ENCODE data around the gene PDE8A. TPM values are rescaled to one million over a fixed set of nuclear protein-coding genes. Genes with fewer than 3 reads are reported as not detected.
"Not testable (repeated sequence)": the region's sequence is repeated elsewhere in the genome, so short reads cannot be mapped to it uniquely, and the experiment has no call there.

PDE8A gene
- total RNA-seq, 1 donor = 30.4 TPM

DNA sequence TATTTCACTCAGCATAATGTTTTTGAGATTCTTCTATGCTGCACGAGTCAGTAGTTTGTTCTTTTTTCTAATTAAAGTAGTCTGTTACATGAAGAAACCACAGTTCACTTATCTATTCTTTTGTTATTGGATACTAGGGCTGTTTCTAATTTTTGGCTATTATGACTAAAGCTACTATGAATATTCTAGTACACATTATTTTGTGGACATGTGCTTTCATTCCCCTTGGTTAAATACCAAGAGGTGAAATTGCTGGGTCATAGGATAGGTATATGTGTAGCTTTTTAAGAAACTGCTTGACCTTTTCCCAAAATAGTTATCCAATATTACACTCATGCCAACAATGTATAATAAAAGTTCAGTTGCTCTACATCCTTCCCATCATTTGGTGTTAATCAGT, 8.9 kb downstream of the PDE8A start:
- no peaks in the 10 kb centered on the region for H3K9me3 ChIP-seq (ENCODE audit: low read depth, low read length)
- peaks cover 85% of the 10 kb centered on the region for H3K79me2 ChIP-seq (ENCODE audit: insufficient read depth, low read length)
- no peaks in the 10 kb centered on the region for H3K27me3 ChIP-seq (ENCODE audit: insufficient read depth, low read length)
- H3K4me2 ChIP-seq (ENCODE audit: insufficient read depth, low read length) = no peak overlapping the region
- H3K27ac ChIP-seq (ENCODE audit: low read depth, low read length) = no peak overlapping the region
- H2AFZ ChIP-seq (ENCODE audit: low read length) = no peak overlapping the region
- peaks cover 30% of the 10 kb centered on the region for H4K20me1 ChIP-seq (ENCODE audit: insufficient read depth, low read length)
- DNase-seq (ENCODE audit: insufficient read length, low spot score, missing footprints) = no peak
- peaks cover 10% of the 10 kb centered on the region for H3K4me1 ChIP-seq (ENCODE audit: insufficient read depth, low read length)
- H3K36me3 ChIP-seq (ENCODE audit: insufficient read depth, low read length) = no peaks in the 10 kb centered on the region
- TF ChIP-seq, protein P1, sequence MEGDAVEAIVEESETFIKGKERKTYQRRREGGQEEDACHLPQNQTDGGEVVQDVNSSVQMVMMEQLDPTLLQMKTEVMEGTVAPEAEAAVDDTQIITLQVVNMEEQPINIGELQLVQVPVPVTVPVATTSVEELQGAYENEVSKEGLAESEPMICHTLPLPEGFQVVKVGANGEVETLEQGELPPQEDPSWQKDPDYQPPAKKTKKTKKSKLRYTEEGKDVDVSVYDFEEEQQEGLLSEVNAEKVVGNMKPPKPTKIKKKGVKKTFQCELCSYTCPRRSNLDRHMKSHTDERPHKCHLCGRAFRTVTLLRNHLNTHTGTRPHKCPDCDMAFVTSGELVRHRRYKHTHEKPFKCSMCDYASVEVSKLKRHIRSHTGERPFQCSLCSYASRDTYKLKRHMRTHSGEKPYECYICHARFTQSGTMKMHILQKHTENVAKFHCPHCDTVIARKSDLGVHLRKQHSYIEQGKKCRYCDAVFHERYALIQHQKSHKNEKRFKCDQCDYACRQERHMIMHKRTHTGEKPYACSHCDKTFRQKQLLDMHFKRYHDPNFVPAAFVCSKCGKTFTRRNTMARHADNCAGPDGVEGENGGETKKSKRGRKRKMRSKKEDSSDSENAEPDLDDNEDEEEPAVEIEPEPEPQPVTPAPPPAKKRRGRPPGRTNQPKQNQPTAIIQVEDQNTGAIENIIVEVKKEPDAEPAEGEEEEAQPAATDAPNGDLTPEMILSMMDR (IDR thresholded peaks at IDR 0.05; ENCODE audit: extremely low read depth, low read depth, low read length) = no peak
- H3K4me3 ChIP-seq (ENCODE audit: insufficient read depth, low read length) = no peak overlapping the region

DNA sequence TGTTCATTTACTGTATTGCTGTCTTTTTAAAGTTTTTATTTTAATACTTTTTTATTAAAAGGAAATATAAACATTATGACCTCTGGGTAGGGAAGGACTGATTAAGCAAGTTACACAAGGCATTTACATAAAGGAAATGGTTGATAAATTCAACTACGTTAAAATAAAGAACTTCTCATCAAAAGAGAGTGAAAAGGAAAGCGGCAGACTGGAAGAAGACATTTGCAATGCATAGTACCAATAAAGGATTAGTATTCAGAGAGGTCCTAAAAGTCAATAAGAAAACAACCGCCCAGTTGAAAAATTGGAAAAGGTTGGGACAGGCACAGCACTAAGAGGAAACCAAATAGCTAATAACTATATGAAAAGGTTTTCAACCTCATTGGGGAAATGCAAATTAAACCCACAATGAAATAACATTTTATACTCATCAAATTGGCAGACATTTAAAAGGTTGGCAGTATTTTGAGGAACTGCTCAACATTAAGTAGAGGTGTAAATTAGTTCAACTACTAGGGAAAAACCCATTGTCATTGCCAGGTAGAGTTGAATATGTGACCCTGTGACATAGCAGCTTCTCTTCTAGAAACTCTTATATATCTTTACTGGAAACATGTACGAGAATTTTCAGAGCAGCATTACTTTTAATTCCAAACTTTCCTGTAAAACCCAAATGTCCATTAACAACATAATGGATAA, 9.5 kb downstream of the PDE8A start:
- Histone ChIP-seq H3K27ac (ENCODE audit: low read depth, low read length) (no peak overlapping the region), H3K4me2 (ENCODE audit: insufficient read depth, low read length) (no peak overlapping the region), H4K20me1 (ENCODE audit: insufficient read depth, low read length) (peaks cover 24% of the 10 kb centered on the region), H3K4me3 (ENCODE audit: insufficient read depth, low read length) (no peak overlapping the region), H3K4me1 (ENCODE audit: insufficient read depth, low read length) (peaks cover 10% of the 10 kb centered on the region), H2AFZ (ENCODE audit: low read length) (no peak overlapping the region), H3K79me2 (ENCODE audit: insufficient read depth, low read length) (peaks cover 82% of the 10 kb centered on the region), H3K27me3 (ENCODE audit: insufficient read depth, low read length) (no peaks in the 10 kb centered on the region), H3K36me3 (ENCODE audit: insufficient read depth, low read length) (no peaks in the 10 kb centered on the region), H3K9me3 (ENCODE audit: low read depth, low read length) (no peaks in the 10 kb centered on the region)
- DNase-seq (ENCODE audit: insufficient read length, low spot score, missing footprints) = no peak
- TF ChIP-seq, protein P1 (IDR thresholded peaks at IDR 0.05; ENCODE audit: extremely low read depth, low read depth, low read length) = no peak

DNA sequence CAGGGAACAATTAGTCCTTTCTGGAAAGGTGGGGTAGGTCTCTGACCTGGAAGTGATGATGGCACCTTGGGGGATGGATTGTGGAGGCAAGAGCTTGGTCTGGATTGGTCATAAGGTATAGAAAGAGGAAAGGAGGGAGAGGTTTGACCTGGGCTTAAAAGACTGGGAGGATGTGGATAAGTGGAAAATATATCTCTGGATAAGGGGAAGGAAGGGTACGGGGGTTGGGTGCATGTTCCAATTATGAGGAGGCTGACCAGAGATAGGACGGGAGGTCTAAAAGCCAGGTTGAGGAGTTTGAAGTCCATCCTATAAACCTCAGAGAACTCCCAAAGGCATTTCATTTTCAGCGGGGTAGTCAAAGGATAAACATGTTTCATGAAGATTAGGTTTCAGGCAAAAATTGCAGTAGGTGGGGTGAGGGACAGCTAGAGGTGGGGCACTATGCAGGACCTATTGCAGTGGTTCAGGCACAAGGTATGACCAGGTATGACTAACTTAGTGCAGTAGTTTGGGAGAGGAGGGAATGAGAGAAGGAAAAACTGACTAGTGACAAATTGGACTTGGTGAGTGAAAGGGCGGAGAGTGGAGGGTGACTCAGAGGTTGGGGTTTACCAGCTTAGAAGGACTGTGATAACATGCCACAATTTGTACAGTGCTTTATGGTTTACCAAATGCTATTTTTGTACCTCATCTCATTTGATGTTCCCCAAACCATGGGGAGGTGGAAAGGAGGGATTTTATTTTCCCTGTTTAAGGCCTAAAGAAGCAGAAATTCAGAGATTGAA, 10.7 kb downstream of the PDE8A start:
- DNase-seq (ENCODE audit: insufficient read length, low spot score, missing footprints) = peak; percentile 72
- no peaks in the 10 kb centered on the region for H3K36me3 ChIP-seq (ENCODE audit: insufficient read depth, low read length)
- H3K9me3 ChIP-seq (ENCODE audit: low read depth, low read length) = no peaks in the 10 kb centered on the region
- no peak overlapping the region for H2AFZ ChIP-seq (ENCODE audit: low read length)
- H3K4me2 ChIP-seq (ENCODE audit: insufficient read depth, low read length) = peak overlapping the region; percentile 58
- H3K79me2 ChIP-seq (ENCODE audit: insufficient read depth, low read length) = peaks cover 82% of the 10 kb centered on the region
- H3K4me1 ChIP-seq (ENCODE audit: insufficient read depth, low read length) = peaks cover 10% of the 10 kb centered on the region
- H3K27ac ChIP-seq (ENCODE audit: low read depth, low read length) = no peak overlapping the region
- H4K20me1 ChIP-seq (ENCODE audit: insufficient read depth, low read length) = peaks cover 23% of the 10 kb centered on the region
- TF ChIP-seq, protein P1 (IDR thresholded peaks at IDR 0.05; ENCODE audit: extremely low read depth, low read depth, low read length) = no peak
- H3K27me3 ChIP-seq (ENCODE audit: insufficient read depth, low read length) = no peaks in the 10 kb centered on the region
- no peak overlapping the region for H3K4me3 ChIP-seq (ENCODE audit: insufficient read depth, low read length)

DNA sequence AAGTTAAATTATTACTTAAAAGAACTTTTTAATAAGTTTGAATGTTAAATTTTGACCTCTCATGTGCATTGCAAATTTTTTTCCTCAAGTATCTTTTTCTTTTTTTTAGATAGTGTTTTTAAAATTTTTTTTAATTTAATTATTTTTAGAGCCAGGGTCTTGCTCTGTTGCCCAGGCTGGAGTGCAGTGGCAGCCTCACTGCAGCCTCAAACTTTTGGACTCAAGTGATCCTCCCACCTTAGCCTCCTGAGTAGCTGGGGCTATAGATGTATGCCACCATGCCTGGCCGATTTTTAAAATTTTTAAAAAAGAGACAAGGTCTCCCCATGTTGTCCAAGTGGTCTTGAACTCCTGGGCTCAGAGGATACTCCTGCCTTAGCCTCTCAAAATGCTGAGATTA, 14.4 kb downstream of the PDE8A start:
- no peak overlapping the region for H3K27ac ChIP-seq (ENCODE audit: low read depth, low read length)
- TF ChIP-seq, protein P1 (IDR thresholded peaks at IDR 0.05; ENCODE audit: extremely low read depth, low read depth, low read length) = no peak
- H3K4me1 ChIP-seq (ENCODE audit: insufficient read depth, low read length) = peaks cover 17% of the 10 kb centered on the region
- no peak overlapping the region for H3K4me2 ChIP-seq (ENCODE audit: insufficient read depth, low read length)
- H3K9me3 ChIP-seq (ENCODE audit: low read depth, low read length) = no peaks in the 10 kb centered on the region
- no peak for DNase-seq (ENCODE audit: insufficient read length, low spot score, missing footprints)
- peaks cover 21% of the 10 kb centered on the region for H4K20me1 ChIP-seq (ENCODE audit: insufficient read depth, low read length)
- no peaks in the 10 kb centered on the region for H3K36me3 ChIP-seq (ENCODE audit: insufficient read depth, low read length)
- H3K27me3 ChIP-seq (ENCODE audit: insufficient read depth, low read length) = no peaks in the 10 kb centered on the region
- H3K79me2 ChIP-seq (ENCODE audit: insufficient read depth, low read length) = peaks cover 79% of the 10 kb centered on the region
- no peak overlapping the region for H2AFZ ChIP-seq (ENCODE audit: low read length)
- no peak overlapping the region for H3K4me3 ChIP-seq (ENCODE audit: insufficient read depth, low read length)

DNA sequence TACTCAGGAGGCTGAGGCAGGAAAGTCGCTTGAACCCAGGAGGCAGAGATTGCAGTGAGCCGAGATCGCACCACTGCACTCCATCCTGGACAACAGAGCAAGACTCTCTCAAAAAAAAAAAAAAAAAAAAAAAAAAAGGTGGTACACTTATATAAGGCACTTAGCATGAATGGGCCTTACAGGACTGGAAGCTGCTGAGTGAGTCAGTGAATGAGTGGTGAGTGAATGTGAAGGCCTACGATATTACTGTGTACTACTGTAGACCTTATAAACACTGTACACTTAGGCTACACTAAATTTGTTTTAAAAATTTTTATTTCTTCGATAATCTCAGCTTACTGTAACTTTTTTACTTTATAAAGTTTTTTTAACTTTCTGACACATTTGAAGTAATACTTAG, 15.1 kb downstream of the PDE8A start:
- peaks cover 17% of the 10 kb centered on the region for H3K4me1 ChIP-seq (ENCODE audit: insufficient read depth, low read length)
- H3K4me3 ChIP-seq (ENCODE audit: insufficient read depth, low read length); H2AFZ ChIP-seq (ENCODE audit: low read length); H3K36me3 ChIP-seq (ENCODE audit: insufficient read depth, low read length); H3K27ac ChIP-seq (ENCODE audit: low read depth, low read length); H3K9me3 ChIP-seq (ENCODE audit: low read depth, low read length); H3K4me2 ChIP-seq (ENCODE audit: insufficient read depth, low read length); DNase-seq (ENCODE audit: insufficient read length, low spot score, missing footprints); H3K27me3 ChIP-seq (ENCODE audit: insufficient read depth, low read length): not testable (repeated sequence)
- H3K79me2 ChIP-seq (ENCODE audit: insufficient read depth, low read length) = peaks cover 79% of the 10 kb centered on the region
- peaks cover 20% of the 10 kb centered on the region for H4K20me1 ChIP-seq (ENCODE audit: insufficient read depth, low read length)

DNA sequence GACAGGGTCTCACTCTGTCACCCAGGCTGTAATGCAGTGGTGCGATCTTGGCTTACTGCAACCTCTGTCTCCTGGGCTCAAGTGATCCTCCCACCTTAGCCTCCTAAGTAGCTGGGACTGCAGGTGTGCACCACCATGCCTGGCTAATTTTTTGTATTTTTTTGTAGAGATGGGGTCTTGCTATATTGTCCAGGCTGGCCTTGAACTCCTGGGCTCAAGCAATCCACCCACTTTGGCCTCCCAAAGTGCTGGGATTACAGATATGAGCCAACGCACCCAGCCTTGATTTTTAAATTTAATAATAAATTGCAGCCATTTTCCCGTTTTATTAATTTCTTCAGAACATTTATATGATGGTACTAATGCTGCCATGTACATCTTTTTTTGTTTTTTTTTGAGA, 15.6 kb downstream of the PDE8A start:
- H3K27ac ChIP-seq (ENCODE audit: low read depth, low read length); H3K4me2 ChIP-seq (ENCODE audit: insufficient read depth, low read length); H3K36me3 ChIP-seq (ENCODE audit: insufficient read depth, low read length); DNase-seq (ENCODE audit: insufficient read length, low spot score, missing footprints); H3K9me3 ChIP-seq (ENCODE audit: low read depth, low read length); H3K27me3 ChIP-seq (ENCODE audit: insufficient read depth, low read length); H2AFZ ChIP-seq (ENCODE audit: low read length); H3K4me3 ChIP-seq (ENCODE audit: insufficient read depth, low read length): not testable (repeated sequence)
- Histone ChIP-seq H3K79me2 (ENCODE audit: insufficient read depth, low read length) (peaks cover 80% of the 10 kb centered on the region), H4K20me1 (ENCODE audit: insufficient read depth, low read length) (peaks cover 15% of the 10 kb centered on the region), H3K4me1 (ENCODE audit: insufficient read depth, low read length) (peaks cover 14% of the 10 kb centered on the region)
